Esophagus mucosa (tissue), 1 donor: ENCODE data around the gene ARFIP1. TPM values are rescaled to one million over a fixed set of nuclear protein-coding genes. Genes with fewer than 3 reads are reported as not detected.
"Not testable (repeated sequence)": the region's sequence is repeated elsewhere in the genome, so short reads cannot be mapped to it uniquely, and the experiment has no call there.

ENCODE experiments used
- ATAC-seq: fragments of 200-7000 bp; cut with Tn5 transposase; one replicate; pipeline ENCODE4 v1.9.1; 2020
- total RNA-seq: library from RNA; stranded (reverse); gene quantifications from one replicate; pipeline ENCODE4 v1.2.4, GENCODE V29; 2023
- donor health status: DM: yes; HTN: yes; CAD: no.

ARFIP1 gene
- total RNA-seq, 1 donor from 2014 or later = 29.8 TPM

DNA sequence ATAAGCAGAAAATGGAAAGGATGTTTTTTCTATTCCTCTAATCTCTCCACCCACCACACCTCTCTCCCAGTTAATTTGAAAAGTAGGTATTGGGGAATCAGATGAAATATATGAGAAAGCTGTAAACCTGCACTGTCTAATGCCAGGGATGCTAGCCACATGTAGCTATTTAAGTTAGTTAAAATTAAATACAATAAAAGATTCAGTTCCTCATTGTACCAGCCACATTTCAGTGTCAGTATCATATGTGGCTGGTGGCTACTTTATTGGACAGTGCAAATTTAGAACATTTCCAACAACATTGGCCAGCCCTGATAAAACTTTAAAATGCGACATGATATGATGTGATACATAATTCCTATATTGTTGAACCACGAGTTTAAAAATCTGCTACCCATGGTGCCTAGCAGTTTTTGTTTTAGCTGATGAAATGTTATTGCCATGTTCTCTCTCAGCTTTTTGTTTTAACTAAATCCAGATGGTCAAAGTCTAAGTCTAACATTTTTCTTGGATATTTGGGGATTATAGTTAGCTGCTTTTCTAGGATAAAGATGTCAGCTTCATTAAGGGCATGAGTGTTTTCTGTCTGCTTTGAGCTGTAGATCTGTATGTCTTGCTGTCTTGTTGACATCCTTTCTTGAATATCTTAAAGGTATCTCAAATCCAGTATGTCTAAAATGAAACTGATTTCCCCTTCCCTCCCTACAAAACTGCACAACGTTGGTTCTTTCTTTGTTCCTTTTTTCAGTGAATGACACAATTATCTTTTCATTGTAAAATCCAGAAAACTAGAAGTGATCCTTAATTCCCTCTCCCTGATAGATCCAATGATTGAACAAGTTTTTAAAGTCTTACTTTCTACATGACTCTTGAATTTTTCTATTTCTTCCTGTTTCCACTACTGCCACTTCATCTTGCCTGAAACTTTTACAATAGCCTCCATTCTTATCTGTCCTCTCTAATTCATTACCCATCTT lies 6.2 kb downstream of the ARFIP1 start:
- no peak for ATAC-seq

DNA sequence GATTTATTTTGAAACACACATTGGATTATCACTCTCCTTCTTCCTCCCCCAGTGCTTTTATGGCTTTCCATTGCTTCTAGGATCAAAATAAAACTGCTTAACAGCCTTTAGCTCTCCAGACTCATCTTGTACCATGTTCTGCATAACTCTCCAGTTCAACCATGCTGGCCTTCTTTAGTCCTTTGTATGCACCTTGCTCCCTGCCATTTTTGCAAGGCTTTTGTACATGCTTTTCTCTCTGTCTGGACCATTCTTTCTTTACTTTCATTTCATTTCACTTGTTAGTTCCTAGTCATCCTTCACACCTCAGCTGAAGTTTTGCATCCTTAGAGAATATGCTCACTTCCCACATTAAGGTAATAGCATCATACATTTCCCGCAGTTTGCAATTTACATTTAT lies 6.9 kb downstream of the ARFIP1 start:
- ATAC-seq = no peak

DNA sequence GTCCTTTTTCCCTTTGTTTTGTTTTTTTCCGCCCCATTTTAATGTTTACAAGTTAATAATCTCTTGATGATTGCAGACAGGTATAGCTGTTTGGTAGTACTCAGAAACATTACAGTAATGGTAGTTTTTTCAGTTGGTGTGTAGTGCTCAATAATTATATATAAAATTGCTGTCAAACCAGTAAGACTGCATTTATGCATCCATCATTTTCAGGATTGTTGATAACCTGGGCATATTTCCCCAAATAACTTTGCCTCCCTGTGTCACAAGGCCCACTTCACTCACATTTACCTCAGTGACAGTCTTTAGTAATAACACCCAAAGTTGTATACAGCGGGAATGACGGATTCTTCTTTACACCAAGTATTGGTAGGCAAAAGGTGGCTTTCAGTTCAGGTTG lies 16.1 kb downstream of the ARFIP1 start:
- no peak for ATAC-seq

DNA sequence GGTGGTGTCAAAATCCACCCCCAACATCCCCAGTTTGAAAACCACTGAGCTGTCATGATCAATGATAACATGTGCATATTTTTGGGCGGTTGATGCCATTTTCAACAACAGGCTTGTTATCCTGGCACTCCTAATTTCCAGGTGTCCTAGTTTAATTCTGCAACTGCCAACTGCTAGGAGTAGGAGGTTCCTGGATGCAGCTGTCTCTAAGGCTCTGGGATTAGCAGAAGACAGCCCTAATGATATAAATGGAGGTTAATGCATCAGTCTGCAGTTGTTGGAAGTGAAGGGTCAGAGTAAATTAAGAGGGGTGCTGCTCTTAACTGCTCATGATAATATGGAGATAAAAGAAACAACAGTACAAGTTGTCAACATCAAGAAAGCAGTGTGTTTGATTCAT lies 23.8 kb downstream of the ARFIP1 start:
- ATAC-seq = no peak

DNA sequence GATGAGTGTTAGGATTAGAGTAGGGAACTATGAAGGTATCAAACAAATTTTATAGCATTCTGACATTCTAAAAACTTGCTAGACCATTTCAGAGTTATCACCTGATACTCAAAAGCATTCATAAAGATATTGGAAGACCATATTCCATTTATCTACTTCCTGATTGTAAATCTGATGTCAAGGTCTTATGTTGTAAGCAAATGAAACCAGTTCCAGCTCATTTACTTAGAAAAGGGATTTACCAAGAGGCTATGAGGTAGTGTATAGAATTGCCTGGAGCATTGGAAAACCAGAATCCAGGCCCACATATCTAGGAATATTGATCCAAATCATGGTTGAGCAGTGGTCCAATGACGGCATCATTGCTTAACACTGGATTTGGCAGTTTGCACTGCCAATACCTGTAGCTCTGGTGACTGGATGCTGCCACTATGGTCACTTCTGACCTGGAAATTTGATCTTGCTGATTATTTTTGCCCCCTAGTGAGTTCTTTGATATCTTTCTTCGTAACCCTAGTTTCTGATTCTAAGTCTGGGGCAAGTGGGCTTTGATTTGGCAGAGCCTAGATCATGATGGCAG lies 25.4 kb downstream of the ARFIP1 start:
- no peak for ATAC-seq

DNA sequence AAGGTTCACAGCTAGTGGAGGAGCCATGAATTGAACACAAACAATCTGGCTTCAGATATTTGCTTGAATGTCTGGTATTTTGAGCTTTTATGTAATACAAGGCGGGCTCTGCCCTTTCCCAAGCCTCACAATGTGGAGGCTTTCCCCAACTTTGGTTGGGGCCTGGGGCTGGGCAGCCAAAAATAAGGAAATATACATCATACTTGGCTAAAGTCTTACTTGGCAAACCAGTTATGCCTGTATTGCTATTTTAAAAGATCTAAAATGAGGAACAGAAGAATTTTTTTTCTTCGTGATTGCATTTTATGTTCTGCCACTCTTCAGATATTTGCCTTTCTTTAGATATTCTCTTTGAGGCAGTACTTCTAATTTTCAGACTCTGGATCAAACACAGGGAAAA lies 26.1 kb downstream of the ARFIP1 start:
- ATAC-seq = peak; percentile 51

DNA sequence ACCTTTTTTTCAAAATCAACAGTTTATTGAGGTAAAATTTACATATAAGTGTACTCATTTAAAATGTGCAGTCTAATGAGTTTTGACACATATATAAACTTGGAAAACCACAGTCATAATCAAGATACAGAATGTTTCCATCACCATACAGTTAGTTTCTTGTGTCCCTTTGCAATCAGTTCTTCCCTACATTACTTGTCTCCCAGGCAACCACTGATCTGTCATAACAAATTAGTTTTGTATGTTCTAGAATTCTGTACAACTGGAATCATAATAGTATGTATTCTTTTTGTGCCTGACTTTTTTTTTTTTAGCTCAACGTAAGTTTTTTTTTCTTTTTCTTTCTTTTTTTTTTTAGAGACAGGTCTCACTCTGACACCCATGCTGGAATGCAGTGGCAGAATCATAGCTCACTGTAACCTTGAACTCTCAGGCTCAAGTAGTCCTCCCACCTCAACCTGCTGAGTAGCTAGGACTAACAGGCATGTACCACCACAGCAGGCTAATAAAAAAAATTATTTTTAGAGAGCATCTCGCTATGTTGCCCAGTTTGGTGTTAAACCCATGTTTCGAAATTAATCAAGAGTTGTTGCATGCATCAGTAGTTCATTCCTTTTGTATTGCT lies 26.9 kb downstream of the ARFIP1 start:
- ATAC-seq = no peak

DNA sequence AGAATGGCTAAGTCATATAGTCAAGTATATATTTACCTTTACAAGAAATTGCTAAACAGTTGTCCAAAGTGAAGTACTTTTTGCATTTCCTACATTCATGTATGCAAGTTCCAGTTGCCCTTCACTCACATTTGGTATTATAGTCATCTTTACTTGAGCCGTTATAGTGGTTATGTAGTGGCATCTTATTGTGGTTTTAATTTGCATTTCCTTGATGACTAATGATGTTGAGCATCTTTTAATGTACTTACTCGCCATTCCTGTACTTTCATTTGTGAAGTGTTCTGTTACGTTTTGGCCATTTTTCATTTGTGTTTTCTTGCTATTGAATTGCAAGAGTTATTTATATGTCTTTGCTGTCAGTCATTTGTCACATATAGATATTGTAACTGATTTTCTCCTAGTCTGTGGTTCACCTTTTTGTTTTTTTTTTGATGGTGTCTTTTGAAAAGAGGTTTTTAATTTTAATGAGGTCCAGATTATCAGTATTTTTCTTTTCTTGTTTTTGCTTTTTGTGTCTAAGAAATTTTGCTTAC lies 27.6 kb downstream of the ARFIP1 start:
- no peak for ATAC-seq

DNA sequence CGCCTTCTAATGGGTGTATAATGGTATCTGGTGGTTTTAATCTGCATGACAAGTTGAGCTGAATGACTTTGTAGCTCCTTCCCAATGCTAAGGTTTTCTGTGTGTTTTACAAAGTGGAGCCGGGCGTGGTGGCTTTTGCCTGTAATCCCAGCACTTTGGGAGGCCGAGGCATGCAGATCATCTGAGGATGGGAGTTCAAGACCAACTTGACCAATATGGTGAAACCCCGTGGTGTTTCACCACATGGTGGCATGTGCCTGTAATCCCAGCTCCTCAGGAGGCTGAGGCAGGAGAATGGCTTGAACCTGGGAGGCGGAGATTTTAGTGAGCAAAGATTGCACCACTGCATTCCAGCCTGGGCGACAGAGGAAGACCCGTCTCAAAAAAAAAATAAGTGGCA lies 28.9 kb downstream of the ARFIP1 start:
- no peak for ATAC-seq

DNA sequence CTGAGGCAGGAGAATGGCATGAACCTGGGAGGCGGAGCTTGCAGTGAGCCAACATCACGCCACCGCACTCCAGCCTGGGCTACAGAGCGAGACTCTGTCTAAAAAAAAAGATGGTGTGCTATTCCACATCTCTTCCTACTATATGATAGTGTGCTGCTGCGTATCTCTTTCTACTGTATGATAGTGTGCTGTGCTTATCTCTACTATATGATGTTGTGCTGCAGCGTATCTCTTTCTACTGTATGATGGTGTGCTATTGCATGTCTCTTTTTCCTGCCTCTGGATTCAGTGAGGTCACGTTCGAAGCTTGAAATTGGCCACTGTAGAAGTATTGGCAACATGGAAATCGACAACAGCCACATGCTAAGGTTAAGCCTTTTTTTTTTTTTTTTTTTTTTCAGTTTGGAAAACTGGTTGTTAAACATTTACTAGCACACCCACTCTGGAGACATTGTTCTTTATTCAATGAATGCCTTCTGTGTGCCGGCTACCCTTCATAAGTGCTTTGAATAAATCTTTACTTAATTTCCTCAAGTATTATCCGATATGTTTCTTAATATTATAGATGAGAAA lies 31.0 kb downstream of the ARFIP1 start:
- no peak for ATAC-seq

DNA sequence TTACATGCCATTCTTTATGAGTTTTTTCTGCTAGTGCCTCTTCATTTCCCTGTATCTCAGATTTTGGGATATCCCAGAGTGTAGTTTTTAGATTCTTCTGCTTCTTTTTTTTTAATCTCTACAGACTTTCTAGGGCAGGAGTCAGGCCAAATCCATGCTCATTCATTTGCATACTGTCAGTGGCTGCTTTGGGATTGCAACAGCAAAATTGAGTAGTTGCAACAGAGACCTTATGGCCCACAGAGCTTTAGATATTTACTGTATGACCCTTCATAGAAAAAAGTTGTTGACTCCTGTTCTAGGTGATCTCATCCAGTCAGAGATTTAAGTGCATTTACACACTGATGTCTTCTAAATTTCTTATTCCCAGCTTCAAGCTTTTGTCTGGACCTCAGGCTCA lies 35.3 kb downstream of the ARFIP1 start:
- no peak for ATAC-seq

DNA sequence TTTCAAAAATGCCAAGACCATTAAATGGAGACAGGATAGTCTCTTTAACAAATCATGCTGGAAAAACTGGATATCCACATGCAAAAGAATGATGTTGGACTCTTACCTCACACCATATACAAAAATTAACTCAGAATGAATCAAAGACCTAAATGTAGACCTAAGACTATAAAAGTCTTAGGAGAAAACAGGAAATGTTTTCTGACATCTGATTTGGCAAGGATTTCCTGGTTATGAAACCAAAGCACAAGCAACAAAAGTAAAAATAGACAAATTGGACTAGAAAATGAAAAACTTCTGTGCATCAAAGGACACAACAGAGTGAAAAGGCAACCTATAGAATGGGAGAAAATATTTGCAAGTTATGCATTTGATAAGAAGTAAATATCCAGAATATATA lies 37.6 kb downstream of the ARFIP1 start:
- ATAC-seq = no peak

DNA sequence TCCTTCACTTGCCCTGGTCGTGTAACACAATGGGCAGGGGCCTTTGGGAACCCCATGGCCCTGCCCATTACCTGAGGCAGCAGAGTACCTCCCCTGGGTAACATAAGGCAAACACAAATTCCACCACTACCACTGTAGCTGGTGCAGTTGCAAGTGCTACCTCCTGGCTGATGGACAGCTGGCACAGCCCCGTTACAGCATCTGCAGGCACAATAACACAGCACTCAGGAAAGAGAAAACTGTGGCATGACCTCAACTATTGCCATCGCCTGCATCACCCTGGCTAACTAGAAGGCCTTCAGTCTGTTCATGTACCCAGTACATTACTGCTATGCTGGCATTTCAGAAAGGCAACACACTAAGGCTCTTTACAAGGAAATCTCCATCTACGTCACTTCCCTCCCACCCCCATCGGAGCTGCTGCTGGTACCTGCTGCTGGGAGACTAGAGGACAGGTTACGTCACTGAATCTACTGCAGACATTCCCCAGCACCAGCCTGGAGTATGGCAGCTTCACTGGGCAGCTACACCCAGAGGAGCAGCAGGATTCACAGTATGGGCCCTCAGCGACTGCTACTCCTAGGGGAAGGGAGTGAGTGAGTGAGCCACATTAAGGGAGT lies 39.4 kb downstream of the ARFIP1 start:
- no peak for ATAC-seq

DNA sequence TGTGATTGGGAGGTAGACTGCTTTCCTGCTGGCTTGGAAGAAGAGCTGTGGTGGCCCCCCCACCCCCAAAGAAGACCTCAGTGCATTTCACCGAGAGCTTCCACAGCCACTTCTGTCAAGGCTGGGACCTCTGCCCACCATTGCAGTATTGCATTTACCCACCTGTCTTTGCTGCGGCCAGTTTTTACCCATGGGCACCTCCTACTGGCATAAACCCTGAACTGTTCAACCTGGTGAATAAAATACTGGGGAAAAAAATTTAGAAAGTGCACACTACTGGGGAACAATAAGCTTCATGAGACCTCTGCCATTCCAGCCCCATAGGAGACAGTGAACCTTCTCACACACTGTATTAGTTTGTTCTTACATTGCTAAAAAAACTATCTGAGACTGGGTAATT lies 40.3 kb downstream of the ARFIP1 start:
- no peak for ATAC-seq

DNA sequence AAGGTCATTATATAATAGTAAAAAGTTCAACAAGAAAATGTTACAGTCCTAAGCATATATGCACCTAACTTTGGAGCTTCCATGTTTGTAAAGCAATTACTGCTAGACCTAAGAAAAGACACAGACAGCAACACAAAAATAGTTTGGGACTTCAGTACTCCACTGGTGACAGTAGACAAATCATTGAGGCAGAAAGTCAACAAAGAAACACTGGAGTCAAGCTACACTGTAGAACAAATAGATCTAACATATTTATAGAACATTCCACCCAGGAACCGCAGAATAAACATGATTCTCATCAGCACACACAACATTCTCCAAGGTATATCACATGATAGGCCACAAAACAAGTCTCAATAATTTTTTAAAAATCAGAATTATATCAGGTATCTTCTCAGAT lies 42.6 kb downstream of the ARFIP1 start:
- no peak for ATAC-seq

DNA sequence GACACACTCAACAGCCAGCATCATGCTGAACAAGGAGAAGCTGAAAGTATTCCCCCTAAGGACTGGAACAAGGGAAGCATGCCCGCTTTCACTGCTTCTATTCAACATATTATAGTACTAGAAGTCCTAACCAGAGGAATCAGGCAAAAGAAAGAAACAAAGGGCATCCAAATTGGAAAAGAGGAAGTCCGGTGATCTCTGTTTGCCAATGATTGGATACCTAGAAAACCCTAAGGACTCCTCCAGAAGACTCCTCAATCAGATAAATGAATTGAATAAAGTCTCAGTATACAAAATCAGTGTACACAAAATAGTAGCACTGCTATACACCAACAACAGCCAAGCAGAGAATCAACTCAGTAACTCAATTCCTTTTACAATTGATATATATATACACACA lies 44.8 kb downstream of the ARFIP1 start:
- no peak for ATAC-seq

DNA sequence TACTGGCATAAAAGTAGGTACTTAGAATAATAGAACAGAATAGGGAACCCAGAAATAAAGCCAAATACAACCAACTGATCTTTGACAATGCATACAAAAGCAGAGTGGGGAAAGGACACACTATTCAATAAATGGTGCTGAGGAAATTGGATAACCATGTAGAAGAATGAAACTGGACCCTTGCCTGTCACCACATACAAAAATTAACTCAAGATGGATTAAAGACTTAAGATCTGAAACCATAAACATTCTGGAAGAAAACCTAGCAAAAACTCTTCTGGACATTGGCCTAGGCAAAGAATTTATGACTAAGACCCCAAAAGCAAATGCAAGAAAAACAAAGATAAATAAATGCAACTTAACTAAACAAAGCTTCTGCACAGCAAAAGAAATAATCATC lies 45.6 kb downstream of the ARFIP1 start:
- no peak for ATAC-seq

DNA sequence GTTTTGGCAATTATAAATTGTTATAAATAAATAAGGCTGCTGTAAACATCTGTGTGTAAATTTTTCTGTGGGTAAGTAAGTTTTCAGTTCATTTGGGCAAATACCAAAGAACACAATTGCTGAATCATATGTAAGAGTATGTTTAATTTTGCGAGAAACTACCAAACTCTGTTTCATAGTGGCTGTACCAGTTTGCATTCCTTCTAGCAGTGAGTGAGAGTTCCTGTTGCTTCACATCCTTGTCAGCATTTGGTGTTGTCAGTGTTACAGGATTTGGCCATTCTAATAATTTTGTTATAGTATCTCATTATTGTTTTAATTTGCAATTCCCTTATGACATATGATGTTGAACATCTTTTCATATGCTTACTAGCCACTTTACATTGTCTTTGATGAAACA lies 48.4 kb downstream of the ARFIP1 start:
- ATAC-seq = no peak

DNA sequence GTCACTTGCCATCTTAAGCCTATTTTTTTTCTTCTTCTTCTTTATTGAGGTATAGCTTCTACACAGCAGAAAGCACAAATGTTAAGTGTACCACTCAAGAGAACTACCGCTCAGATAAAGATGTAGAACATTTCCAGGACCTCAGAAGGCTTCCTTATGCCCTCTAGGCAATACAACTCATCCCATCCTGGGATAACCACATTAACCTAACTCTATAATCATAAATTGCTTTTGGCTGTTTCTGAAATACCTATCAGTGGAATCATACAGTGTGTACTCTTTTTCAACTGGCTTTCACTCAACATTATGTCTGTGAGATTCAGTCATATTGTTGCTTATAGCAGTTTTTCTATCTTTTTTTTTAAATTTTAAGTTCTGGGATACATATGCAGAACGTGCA lies 51.7 kb downstream of the ARFIP1 start:
- ATAC-seq = no peak

DNA sequence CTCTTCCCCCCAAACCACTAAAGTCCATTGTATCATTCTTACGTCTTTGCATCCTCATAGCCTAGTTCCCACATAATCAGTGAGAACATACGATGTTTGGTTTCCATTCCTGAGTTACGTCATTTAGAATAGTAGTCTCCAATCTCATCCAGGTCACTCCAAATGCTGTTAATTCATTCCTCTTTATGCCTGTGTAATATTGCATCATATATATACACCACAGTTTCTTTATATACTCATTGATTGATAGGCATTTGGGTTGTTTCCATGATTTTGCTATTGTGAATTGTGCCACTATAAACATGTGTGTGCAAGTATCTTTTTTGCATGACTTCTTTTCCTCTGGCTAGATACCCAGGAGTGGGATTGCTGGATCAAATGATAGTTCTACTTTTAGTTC lies 57.2 kb downstream of the ARFIP1 start:
- ATAC-seq = no peak

DNA sequence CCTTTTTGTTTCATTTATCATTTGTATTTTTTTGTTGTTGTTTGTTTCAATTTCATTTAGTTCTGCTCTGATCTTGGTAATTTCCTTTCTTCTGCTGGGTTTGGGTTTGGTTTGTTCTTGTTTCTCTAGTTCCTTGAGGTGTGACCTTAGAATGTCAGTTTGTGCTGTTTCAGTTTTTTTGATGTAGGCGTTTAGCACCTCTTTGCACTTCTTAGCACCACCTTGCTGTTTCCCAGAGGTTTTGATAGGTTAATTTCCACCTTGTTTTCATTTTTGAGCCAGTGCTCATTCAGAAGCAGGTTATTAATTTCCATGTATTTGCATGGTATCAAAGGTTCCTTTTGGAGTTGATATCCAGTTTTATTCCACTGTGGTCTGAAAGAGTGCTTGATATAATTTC lies 60.0 kb downstream of the ARFIP1 start:
- ATAC-seq = not testable (repeated sequence)

DNA sequence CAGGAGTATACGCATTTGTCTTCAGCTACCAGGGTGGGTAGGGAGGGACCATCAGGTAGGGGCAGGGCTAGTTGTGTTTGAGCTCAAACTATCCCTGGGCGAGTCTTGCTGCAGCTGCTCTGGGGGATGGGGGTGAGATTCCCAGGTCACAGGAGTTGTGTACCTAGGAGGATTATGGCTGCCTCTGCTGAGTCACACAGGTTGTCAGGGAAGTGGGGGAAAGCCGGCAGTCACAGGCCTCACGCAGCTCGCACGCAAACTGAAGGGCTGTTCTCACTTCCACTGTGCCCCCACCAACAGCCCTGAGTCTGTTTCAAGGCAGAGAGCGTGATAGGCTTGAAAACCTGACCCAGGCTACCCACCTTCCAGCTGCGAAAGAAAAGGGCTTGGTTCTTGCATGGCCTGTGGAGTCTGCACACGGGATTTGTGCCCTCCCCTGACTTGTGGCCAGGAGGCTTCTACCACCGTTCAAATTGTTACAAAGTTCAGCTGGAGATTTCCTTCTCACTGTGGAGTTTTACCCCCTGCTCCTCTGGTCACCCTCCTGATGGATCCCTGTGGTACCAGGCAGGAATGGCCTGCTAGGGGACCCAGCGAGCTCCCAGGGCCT lies 63.8 kb downstream of the ARFIP1 start:
- ATAC-seq = no peak
